Measurements from ENCODE around the gene ALDH16A1. TPM values are rescaled to one million over a fixed set of nuclear protein-coding genes. Genes with fewer than 3 reads are reported as not detected.

Gene ALDH16A1
- total and polyA plus RNA-seq, 2 experiments from 2014 or later: 29.9 to 38.7 TPM

- Histone ChIP-seq H3K9me2 (replicated peaks; ENCODE audit: insufficient read depth) (no peaks in the 10 kb centered on the region), H3K27ac (no peak overlapping the region), H2AFZ (no peak overlapping the region), H3K4me3 (no peak overlapping the region), H4K20me1 (ENCODE audit: insufficient read depth, poor library complexity, severe bottlenecking) (no peaks in the 10 kb centered on the region), H3K4me2 (peak overlapping the region; percentile 60), H3K4me1 (ENCODE audit: insufficient read depth) (peaks cover 4% of the 10 kb centered on the region), H3K27me3 (no peaks in the 10 kb centered on the region), H3K9me3 (ENCODE audit: low read depth) (no peaks in the 10 kb centered on the region), H3K79me2 (no peaks in the 10 kb centered on the region), H3K36me3 (replicated peaks; ENCODE audit: insufficient read depth, low read depth) (no peaks in the 10 kb centered on the region)
- 41% methylated on average over 25 of the region's 27 CpGs for WGBS (ENCODE audit: low lambda C conversion rate, missing lambda C conversion rate)
- DNase-seq (ENCODE audit: low spot score): peak; percentile 88
- no peak for TF ChIP-seq EZH2phosphoT487 (IDR thresholded peaks at IDR 0.05; ENCODE audit: low read depth, severe bottlenecking, unreplicated experiment)
- no peak for TF ChIP-seq EZH2 (IDR thresholded peaks at IDR 0.05; ENCODE audit: borderline replicate concordance)
- peak; percentile 56 for TF ChIP-seq CTCF (IDR thresholded peaks at IDR 0.05; ENCODE audit: poor library complexity)
Observed at GRCh38 chr19:49475995-49476880, 23.2 kb downstream of the ALDH16A1 start.

GRCh38 chr19:49479975-49480628 is 27.1 kb downstream of the ALDH16A1 start:
- Histone ChIP-seq H3K9me2 (replicated peaks; ENCODE audit: insufficient read depth) (no peaks in the 10 kb centered on the region), H3K27me3 (no peaks in the 10 kb centered on the region), H3K79me2 (no peaks in the 10 kb centered on the region), H3K4me1 (ENCODE audit: insufficient read depth) (no peaks in the 10 kb centered on the region), H3K27ac (no peak overlapping the region), H2AFZ (no peak overlapping the region), H3K4me3 (no peak overlapping the region), H4K20me1 (ENCODE audit: insufficient read depth, poor library complexity, severe bottlenecking) (no peaks in the 10 kb centered on the region), H3K9me3 (ENCODE audit: low read depth) (no peaks in the 10 kb centered on the region), H3K4me2 (no peak overlapping the region), H3K36me3 (replicated peaks; ENCODE audit: insufficient read depth, low read depth) (no peaks in the 10 kb centered on the region)
- 85% methylated on average over 10 of the region's 14 CpGs for WGBS (ENCODE audit: low lambda C conversion rate, missing lambda C conversion rate)
- DNase-seq (ENCODE audit: low spot score): no peak
- TF ChIP-seq EZH2 (IDR thresholded peaks at IDR 0.05; ENCODE audit: borderline replicate concordance) (no peak), CTCF (IDR thresholded peaks at IDR 0.05; ENCODE audit: poor library complexity) (no peak), EZH2phosphoT487 (IDR thresholded peaks at IDR 0.05; ENCODE audit: low read depth, severe bottlenecking, unreplicated experiment) (no peak)

- TF ChIP-seq EZH2phosphoT487 (IDR thresholded peaks at IDR 0.05; ENCODE audit: low read depth, severe bottlenecking, unreplicated experiment): no peak
- TF ChIP-seq CTCF (IDR thresholded peaks at IDR 0.05; ENCODE audit: poor library complexity): no peak
- Histone ChIP-seq H3K36me3 (replicated peaks; ENCODE audit: insufficient read depth, low read depth) (no peaks in the 10 kb centered on the region), H2AFZ (no peak overlapping the region), H3K9me2 (replicated peaks; ENCODE audit: insufficient read depth) (no peaks in the 10 kb centered on the region), H3K27ac (no peak overlapping the region), H3K79me2 (no peaks in the 10 kb centered on the region), H3K4me2 (no peak overlapping the region), H3K9me3 (ENCODE audit: low read depth) (no peaks in the 10 kb centered on the region), H3K27me3 (no peaks in the 10 kb centered on the region), H4K20me1 (ENCODE audit: insufficient read depth, poor library complexity, severe bottlenecking) (no peaks in the 10 kb centered on the region), H3K4me3 (no peak overlapping the region), H3K4me1 (ENCODE audit: insufficient read depth) (no peaks in the 10 kb centered on the region)
- WGBS (ENCODE audit: low lambda C conversion rate, missing lambda C conversion rate): 94% methylated on average over 7 of the region's 7 CpGs
- DNase-seq (ENCODE audit: low spot score): no peak
Observed at GRCh38 chr19:49481020-49481683, 28.1 kb downstream of the ALDH16A1 start.
